AG10803 (cell line): ENCODE results near the gene LRRC4B.

Experiments
- DNase-seq: peaks from one replicate; pipeline ENCODE4 v3.0.0; 2010; ENCODE audit warnings: low read depth
- H3K4me3 ChIP-seq: 2 replicates; pipeline ENCODE4 v1.5.1; 2011; ENCODE audit warnings: mild to moderate bottlenecking, low read length, control low read depth
- TF ChIP-seq, protein P1 (sequence below): conservative IDR thresholded peaks from 2 replicates; pipeline ENCODE4 v1.5.1; 2011; ENCODE audit warnings: mild to moderate bottlenecking, low read length, control low read depth, inconsistent platforms

The LRRC4B gene

DNA sequence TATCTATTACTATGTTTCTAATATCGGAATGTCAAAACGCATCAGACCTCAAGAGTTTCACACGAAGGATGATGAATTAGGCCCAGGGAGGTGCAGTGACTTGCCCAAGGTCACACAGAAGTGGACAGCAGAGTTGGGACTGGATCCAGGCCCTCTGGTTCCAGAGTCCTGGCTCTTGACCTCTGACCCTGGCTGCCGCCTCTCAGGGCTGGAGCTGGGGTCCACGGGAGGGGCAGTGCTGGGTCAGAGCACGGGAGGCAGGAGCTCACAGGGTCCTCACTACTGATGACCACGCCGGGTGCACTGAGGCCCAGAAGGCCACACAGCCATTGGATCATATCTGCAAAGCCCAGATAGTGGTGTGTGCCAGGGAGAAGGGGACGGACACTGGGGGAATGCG is 45.4 kb downstream of the LRRC4B start:
- no peak overlapping the region for H3K4me3 ChIP-seq
- TF ChIP-seq, protein P1, sequence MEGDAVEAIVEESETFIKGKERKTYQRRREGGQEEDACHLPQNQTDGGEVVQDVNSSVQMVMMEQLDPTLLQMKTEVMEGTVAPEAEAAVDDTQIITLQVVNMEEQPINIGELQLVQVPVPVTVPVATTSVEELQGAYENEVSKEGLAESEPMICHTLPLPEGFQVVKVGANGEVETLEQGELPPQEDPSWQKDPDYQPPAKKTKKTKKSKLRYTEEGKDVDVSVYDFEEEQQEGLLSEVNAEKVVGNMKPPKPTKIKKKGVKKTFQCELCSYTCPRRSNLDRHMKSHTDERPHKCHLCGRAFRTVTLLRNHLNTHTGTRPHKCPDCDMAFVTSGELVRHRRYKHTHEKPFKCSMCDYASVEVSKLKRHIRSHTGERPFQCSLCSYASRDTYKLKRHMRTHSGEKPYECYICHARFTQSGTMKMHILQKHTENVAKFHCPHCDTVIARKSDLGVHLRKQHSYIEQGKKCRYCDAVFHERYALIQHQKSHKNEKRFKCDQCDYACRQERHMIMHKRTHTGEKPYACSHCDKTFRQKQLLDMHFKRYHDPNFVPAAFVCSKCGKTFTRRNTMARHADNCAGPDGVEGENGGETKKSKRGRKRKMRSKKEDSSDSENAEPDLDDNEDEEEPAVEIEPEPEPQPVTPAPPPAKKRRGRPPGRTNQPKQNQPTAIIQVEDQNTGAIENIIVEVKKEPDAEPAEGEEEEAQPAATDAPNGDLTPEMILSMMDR = no peak
- no peak for DNase-seq

DNA sequence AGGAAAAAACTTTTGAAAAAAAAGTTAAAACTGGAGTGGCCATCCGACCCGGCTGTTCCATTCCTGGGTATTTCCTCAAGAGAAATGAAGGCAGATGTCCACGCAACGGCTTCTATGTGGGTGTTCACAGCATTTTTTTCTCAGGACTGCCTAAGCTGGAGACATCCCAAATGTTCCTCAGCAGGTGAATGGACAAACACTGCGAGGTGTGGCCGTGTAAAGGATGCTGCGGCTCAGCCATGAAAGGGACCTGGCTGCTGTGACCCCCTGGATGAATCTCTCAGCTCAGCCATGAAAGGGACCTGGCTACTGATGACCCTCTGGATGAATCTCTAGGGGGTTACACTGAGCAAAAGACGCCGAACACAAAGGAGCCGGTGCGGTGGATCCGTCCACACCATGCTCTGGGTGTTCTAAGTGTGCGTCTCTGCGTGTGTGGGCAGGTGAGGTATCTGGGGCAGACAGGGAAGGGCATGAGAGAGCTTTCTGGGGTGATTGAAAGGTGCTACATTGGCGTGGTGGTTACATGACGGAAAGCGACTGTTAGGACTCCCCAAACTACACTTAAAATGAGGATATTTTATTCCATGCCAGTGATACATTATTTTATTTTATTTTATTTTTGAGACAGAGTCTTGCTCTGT is 47.3 kb downstream of the LRRC4B start:
- no peak for DNase-seq
- TF ChIP-seq, protein P1 = no peak
- no peak overlapping the region for H3K4me3 ChIP-seq

DNA sequence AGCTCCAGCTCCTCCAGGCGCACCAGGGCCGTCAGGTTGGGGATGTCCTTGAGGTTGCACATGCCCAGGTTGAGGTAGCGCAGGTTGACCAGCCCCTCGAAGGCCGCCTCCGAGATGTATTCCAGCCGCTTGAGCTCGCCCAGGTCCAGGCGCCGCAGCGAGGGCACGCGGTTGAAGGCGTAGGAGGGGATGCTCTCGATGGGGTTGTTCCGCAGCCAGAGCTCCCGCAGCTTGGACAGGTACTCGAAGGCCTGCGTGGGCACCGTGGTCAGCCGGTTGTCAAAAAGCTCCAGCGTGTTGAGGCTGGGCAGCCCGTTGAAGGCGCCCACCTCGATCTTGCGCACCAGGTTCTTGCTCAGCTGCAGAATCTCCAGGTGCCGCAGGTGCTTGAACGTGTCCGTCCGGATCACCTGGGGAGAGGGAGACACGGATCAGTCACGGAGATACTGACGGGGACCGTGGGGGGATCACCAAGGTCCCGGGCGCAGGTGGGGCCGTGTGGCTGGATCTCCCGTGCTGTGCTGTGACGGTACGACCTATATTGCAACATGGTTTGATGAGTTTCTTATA is 49.1 kb downstream of the LRRC4B start:
- no peak overlapping the region for H3K4me3 ChIP-seq
- no peak for DNase-seq
- TF ChIP-seq, protein P1 = no peak

DNA sequence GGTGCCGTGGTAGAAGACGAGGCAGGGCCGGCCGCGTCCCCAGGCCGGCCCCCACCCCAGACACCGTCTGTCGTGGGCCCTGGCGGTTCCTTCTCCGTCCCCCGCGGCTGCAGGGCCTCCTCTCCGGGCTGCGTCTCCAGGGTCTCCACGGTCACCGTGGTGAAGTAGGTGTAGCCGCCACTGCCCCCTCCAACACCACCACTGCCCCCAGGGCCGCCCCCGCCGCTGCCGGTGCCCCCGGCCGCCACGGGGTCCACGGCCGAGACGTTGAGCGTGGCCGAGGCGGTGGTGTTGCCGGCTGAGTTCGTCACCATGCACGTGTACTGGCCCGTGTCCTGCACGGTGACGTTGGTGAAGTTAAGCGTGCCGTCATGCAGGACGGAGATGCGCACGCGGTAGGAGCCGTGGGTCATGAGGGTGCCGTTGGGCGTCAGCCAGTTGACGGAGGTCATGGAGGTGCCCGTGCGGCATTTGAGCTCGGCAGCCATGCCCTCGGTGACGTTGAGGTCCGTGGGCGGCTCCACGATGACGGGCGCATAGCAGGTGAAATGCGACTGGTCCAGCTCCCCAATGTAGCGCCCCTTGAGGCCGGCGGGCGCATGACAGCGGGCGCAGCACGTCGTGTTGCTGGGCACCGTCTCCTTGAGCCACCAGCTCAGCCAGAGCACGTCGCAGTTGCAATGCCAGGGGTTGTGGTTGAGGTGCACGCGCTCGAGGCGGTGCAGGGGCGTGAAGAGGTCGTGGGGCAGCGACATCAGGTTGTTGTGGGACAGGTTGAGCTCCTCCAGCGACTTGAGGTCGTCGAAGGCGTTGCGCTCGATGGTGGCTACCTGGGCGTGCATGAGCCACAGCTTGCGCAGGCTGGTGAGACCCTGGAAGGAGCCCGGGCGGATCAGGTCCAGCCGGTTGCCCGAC is 49.9 kb downstream of the LRRC4B start:
- TF ChIP-seq, protein P1 = no peak
- no peak overlapping the region for H3K4me3 ChIP-seq
- no peak for DNase-seq

DNA sequence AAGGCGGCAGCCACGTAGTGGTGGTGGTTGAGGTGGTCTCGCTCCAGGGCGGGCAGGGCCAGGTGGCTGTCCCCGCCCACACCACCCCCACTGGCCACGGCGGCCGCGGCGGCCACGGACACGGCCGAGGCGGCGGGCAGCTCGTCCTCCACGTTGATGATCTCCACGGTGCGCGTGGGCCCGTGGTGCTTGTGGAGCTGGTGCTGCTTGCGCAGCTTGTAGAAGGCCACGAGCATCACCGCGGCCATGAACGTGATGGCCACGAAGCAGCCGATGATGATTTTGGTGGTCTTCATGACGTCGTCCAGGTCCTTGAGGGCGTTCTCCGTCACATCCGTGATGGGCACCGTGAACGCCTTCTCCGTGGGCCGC is 50.5 kb downstream of the LRRC4B start:
- no peak for DNase-seq
- H3K4me3 ChIP-seq = no peak overlapping the region
- TF ChIP-seq, protein P1 = no peak

DNA sequence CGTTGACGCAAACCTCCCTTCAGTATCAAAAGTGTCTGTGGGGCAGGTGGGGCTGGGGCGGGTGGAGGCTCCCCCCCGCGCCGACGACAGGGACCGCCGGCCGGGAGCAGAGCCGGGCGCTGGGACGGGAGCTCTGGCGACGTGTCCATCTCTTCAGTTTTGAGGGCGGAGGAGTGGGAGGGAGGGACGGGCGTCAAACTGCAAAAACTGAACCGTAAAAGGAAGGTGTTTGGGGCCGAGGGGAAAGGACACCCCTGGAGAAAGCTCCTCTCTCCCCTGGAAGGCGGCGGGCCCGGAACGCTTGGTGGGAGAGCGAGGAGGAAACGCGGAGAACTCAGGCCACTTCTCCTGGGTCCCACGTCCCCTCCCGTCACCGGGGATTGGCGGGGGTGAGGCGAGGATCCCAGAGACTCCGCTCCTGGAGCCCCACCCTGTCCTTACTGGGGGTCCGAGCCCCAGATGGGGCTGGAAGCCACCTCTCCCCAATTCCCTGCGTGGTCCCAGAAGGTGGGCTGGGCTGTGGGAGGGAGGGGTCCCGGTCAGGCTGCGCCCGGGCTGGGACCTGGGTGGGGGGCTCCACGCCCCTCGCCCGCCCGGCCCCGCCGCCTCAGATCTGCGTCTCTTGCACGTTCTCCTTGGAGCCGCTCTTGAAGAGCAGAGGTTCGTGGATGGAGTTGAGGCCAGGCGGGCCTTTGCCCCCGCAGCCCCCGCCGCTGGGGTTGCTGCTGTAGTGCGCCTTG is 51.1 kb downstream of the LRRC4B start:
- H3K4me3 ChIP-seq = no peak overlapping the region
- TF ChIP-seq, protein P1 = no peak

More for the DNA sequence above, 51.1 kb downstream of the LRRC4B start:
- no peak for DNase-seq
